Vagina (tissue), 2 donors: ENCODE data around the gene NAV1. TPM values are rescaled to one million over a fixed set of nuclear protein-coding genes. Genes with fewer than 3 reads are reported as not detected.

Source experiments
- DNase-seq, 2 donors: peaks; one replicate each; pipeline ENCODE4 v3.0.0-alpha.2; 2017; ENCODE audit errors: extremely low spot score in 2 of 2
- H3K27ac ChIP-seq: fragments of 200-600 bp; sonication (generic); one replicate; pipeline ENCODE4 v1.5.1; 2019
- H3K27me3 ChIP-seq: fragments of 200-600 bp; sonication (generic); one replicate; pipeline ENCODE4 v1.5.1; 2019
- H3K36me3 ChIP-seq, 2 donors: fragments of 200-600 bp; sonication (generic); one replicate each; pipeline ENCODE4 v1.5.1; 2017 to 2019
- H3K4me1 ChIP-seq: fragments of 200-600 bp; sonication (generic); one replicate; pipeline ENCODE4 v1.5.1; 2019
- H3K4me3 ChIP-seq, 2 donors: fragments of 200-600 bp; sonication (generic); 1 replicate in 1 of 2; 2 replicates in 1 of 2; pipeline ENCODE4 v1.5.1; 2016 to 2019
- H3K9me3 ChIP-seq: fragments of 200-600 bp; sonication (generic); one replicate; pipeline ENCODE4 v1.5.1; 2019
- POLR2A ChIP-seq, 2 donors: fragments of 450-650 bp; IDR thresholded peaks; one replicate each; pipeline ENCODE4 v1.6.1; 2017; ENCODE audit warnings: antibody characterized with exemption in 2 of 2, mild to moderate bottlenecking in 2 of 2, moderate library complexity in 2 of 2
- POLR2AphosphoS5 ChIP-seq, 2 donors: sonication (generic); formaldehyde crosslinking; IDR thresholded peaks; one replicate each; pipeline ENCODE4 v1.9.0; 2017; ENCODE audit warnings: antibody characterized with exemption in 2 of 2, mild to moderate bottlenecking in 2 of 2, low read depth in 1 of 2; ENCODE audit not compliant: insufficient read depth in 1 of 2
- intact Hi-C: fragments of 100-400 bp; cut with DNase I; formaldehyde crosslinking; loops from one replicate; pipeline ENCODE4 v1.15.1; 2023
- total RNA-seq: library from RNA; depleted of rRNA; stranded (reverse); fragments of >200 nt; gene quantifications from one replicate; pipeline ENCODE4 v1.2.3, GENCODE V29; 2016
- TF ChIP-seq, protein P1 (sequence below), 3 experiments: fragments of 450-650 bp in 2 of 3; fragments of 200-600 bp in 1 of 3; sonication (generic) in 1 of 3; IDR thresholded peaks; one replicate each; pipeline ENCODE4 v1.5.1; 2017 to 2019; ENCODE audit warnings: antibody characterized with exemption in 3 of 3, mild to moderate bottlenecking in 2 of 3, moderate library complexity in 2 of 3

The NAV1 gene
- total RNA-seq, 1 donor from 2014 or later, result 45.9 TPM

DNA sequence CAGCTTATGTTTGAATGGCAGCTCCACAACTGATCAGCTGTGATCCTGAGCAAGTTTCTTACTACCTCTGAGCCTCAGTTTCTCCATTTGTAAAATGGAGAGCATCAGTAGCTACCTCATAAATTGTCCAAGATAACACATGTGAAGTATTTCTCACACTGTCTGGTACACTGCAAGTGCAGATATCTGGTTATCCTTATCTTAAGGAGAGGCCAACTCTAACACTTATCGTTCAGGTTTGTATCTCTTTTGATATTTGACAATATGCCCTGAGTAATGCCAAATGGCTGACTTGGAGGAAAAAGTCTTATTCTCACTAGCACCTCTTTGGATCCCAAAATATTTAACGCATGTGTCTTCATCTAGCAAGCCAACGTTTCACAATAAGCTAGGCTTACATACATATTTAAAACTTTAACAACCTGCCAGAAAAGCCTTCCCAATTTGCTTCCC, 34.7 kb upstream of the NAV1 start:
- no peaks in the 10 kb centered on the region for H3K27me3 ChIP-seq
- intact Hi-C loops, result no loop called here
- no peaks in the 10 kb centered on the region for H3K9me3 ChIP-seq
- no peak for DNase-seq
- H3K27ac ChIP-seq, result peak overlapping the region; percentile 93
- H3K36me3 ChIP-seq, result no peaks in the 10 kb centered on the region
- peak overlapping the region; percentile 62 to 87 for H3K4me3 ChIP-seq
- H3K4me1 ChIP-seq, result peaks cover 95% of the 10 kb centered on the region
- TF ChIP-seq POLR2AphosphoS5 (IDR thresholded peaks at IDR 0.05; ENCODE audit: insufficient read depth in 1 of 2, low read depth in 1 of 2) (no peak), POLR2A (IDR thresholded peaks at IDR 0.05) (no peak)
- TF ChIP-seq, protein P1, sequence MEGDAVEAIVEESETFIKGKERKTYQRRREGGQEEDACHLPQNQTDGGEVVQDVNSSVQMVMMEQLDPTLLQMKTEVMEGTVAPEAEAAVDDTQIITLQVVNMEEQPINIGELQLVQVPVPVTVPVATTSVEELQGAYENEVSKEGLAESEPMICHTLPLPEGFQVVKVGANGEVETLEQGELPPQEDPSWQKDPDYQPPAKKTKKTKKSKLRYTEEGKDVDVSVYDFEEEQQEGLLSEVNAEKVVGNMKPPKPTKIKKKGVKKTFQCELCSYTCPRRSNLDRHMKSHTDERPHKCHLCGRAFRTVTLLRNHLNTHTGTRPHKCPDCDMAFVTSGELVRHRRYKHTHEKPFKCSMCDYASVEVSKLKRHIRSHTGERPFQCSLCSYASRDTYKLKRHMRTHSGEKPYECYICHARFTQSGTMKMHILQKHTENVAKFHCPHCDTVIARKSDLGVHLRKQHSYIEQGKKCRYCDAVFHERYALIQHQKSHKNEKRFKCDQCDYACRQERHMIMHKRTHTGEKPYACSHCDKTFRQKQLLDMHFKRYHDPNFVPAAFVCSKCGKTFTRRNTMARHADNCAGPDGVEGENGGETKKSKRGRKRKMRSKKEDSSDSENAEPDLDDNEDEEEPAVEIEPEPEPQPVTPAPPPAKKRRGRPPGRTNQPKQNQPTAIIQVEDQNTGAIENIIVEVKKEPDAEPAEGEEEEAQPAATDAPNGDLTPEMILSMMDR (IDR thresholded peaks at IDR 0.05), result no peak

DNA sequence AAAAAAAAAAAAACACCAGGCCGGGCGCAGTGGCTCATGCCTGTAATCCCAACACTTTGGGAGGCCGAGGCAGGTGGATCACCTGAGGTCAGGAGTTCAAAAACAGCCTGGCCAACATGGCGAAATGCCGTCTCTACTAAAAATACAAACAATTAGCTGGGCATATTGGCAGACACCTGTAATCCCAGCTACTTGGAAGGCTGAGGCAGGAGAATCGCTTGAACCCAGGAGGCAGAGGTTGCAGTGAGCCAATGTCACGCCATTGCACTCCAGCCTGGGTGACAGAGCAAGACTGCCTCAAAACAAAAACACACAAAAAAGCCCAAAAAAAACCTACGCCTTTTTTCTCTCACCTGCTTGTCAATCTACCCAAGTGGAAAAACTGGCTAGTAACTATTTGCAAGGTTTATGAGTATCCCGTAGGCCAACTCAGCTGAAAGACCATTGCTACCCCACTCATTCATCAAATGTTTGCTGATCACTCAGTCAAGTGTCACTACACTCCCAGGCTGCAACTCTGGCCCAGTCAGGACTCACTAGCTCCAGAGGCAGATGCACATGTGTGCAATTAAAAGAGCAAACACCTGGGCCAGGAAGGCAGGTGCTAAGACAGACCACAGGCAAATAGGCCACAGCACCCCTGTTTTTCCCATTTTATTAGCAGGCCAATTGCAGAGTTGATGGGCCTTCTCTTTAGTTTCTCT, 34.0 kb upstream of the NAV1 start:
- Histone ChIP-seq H3K27ac (peak overlapping the region; percentile 93), H3K4me3 (peak overlapping the region; percentile 62 to 87), H3K9me3 (no peaks in the 10 kb centered on the region), H3K4me1 (peaks cover 89% of the 10 kb centered on the region), H3K36me3 (no peaks in the 10 kb centered on the region), H3K27me3 (no peaks in the 10 kb centered on the region)
- no peak for DNase-seq
- intact Hi-C loops, result no loop called here
- TF ChIP-seq, protein P1 (IDR thresholded peaks at IDR 0.05), result no peak
- no peak for TF ChIP-seq POLR2A (IDR thresholded peaks at IDR 0.05)
- TF ChIP-seq POLR2AphosphoS5 (IDR thresholded peaks at IDR 0.05; ENCODE audit: insufficient read depth in 1 of 2, low read depth in 1 of 2), result peak in 1 of 2 donors; percentile 21

DNA sequence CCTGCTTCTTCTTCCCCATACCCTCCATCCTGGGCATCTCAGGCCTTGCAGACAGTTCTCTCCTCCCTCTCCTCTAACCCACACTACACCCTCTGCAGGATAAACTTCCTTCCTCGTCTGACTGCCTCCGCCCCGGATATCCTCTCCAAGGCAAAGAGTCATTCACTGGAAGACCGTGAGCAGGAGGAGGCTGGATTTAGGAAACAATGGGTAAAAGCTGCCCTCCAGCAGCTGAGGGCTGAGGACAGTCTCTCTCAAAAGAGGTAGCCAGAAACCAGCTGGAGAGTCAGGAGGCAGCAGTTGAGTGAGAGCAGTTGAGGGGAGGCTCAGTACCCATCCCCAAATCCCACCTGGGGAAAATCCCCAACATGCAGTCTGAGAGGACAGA, 33.4 kb upstream of the NAV1 start:
- Histone ChIP-seq H3K36me3 (no peaks in the 10 kb centered on the region), H3K4me1 (peaks cover 84% of the 10 kb centered on the region), H3K4me3 (peak overlapping the region; percentile 62 to 87), H3K27me3 (no peaks in the 10 kb centered on the region), H3K27ac (peak overlapping the region; percentile 93), H3K9me3 (no peaks in the 10 kb centered on the region)
- TF ChIP-seq, protein P1 (IDR thresholded peaks at IDR 0.05), result no peak
- TF ChIP-seq POLR2AphosphoS5 (IDR thresholded peaks at IDR 0.05; ENCODE audit: insufficient read depth in 1 of 2, low read depth in 1 of 2), result peak in 1 of 2 donors; percentile 71
- DNase-seq, result no peak
- intact Hi-C loops, result no loop called here

DNA sequence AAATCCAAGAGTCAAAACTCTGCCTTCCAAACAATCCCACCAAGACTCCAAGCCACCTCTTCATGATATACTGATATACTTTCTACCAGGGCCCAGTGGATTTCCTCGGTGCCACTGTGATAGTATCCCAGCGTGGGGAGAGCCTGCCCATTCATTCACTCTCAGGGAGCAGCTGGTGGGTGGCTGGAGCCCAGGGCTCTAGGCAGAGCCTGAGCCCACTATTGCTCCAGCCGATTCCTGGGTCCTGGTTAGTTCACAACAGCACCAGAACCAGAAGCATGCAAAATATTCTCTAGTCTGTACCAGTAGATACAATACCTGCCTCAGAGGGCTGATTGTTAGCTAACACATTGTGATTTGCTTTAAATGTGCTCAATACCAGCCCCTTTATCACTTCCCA, 32.8 kb upstream of the NAV1 start:
- Histone ChIP-seq H3K36me3 (no peaks in the 10 kb centered on the region), H3K4me3 (peak overlapping the region; percentile 62 to 87), H3K9me3 (no peaks in the 10 kb centered on the region), H3K4me1 (peaks cover 78% of the 10 kb centered on the region), H3K27me3 (no peaks in the 10 kb centered on the region), H3K27ac (peak overlapping the region; percentile 93)
- TF ChIP-seq POLR2A (IDR thresholded peaks at IDR 0.05) (no peak), POLR2AphosphoS5 (IDR thresholded peaks at IDR 0.05; ENCODE audit: insufficient read depth in 1 of 2, low read depth in 1 of 2) (no peak)
- TF ChIP-seq, protein P1 (IDR thresholded peaks at IDR 0.05), result no peak
- intact Hi-C loops, result no loop called here
- no peak for DNase-seq
